Measurements from ENCODE around the gene TADA3.

Gene TADA3

DNA sequence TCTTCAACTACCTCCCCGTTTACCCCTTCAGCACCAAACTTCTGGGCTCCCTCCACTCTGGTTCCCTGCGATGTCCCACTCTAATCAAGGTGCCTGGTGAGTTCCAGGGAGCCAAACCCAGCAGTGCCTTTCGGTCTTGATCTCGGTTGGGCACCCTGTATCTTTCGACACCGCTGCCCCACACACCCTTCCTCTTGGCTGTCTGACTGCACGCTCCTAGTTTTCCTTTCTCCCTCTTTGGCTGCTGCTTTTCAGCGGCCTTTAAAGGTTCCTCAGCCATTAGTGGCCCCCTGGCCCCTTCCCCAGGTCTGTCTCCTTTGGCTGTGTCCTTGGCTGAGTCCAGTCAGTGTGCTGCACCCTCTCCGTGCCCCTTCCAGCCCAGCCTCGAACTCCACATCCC lies 18.6 kb upstream of the TADA3 start:
- FAIRE-seq (no peak), DNase-seq (ENCODE audit: extremely low spot score, insufficient read length, low read depth) (no peak)

DNA sequence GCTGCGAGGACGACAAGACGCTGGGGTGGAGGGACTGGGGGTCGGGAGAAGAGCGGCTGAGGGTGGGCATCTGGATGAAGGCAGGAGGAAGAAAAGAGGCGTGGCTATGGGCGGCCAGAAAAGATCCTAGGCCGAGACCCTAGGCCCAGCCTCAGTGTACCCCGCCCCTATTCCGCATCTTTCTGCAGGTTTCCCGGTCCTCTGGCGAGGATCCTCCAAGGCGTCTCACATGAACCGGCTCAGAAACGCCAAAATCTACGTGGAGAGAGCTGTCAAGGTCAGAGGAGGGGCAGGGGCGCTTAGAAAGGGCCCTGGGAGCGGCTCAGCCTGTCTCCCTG lies 18.1 kb upstream of the TADA3 start:
- FAIRE-seq, result no peak
- DNase-seq (ENCODE audit: extremely low spot score, insufficient read length, low read depth), result no peak

DNA sequence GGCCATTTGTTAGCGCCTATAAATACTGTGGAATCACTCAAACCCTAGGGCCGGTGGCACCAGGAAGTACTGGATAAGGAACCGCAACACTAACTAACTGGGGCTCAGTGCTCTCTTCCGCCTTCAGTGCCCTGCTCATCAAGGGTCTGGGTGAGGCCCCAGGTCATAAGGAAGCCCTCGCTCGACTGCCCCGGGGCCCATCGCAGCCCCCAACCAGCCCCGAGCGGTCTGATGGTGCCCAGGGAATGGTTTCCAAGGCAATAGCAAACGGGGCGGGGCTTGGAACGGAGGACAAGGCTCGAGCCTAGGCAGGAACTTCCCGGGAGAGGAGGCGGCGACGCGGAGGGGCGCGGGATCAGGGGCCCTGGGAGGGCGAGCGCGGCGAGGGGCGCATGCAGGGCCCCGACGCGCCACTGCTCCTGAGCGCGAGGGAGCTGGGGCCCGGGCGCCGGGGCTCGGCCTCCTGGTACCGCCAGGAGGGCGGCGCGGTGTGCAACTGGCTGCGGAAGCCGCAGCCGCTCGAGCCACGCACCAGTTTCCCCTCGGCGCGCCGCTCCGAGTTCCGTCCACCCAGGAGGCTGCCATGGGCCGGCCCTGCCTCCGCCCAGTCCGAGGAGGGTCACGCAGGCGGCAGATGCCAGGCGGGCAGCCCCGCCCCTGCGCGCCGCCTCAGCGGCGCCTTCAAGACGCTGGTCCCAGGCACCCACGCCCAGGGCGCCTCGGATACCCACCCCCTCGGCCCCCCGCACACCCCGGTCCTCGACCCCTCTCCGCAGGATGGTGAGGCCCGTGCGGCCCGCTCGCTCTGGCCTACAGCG lies 17.6 kb upstream of the TADA3 start, which contains the start of gene TTLL3:
TTLL3 (plus strand) TSS at position 648 of the 818 bp plus-strand sequence. CDS start 400 bp downstream, outside the sequence.
- DNase-seq (ENCODE audit: extremely low spot score, insufficient read length, low read depth) (no peak), FAIRE-seq (no peak)

DNA sequence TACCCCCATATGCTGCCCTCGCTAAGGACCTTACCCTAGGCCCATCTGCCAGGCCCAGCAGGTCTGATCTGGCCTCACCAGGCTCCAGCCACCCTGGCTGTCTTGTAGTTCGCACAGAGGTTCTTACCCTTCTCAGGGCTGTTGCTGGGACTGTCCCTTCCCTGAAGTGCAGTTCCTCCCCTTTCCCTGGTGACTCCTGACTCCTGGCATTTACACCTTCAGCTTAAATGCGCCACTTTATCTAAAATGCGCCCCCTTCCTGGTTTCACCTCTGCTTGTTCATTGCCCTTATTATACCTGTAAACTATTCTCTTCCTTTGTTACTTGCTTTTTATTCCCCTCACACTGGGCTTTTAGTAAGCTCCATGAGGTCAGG lies 17.0 kb upstream of the TADA3 start:
- DNase-seq (ENCODE audit: extremely low spot score, insufficient read length, low read depth) (no peak), FAIRE-seq (peak; percentile 51)

DNA sequence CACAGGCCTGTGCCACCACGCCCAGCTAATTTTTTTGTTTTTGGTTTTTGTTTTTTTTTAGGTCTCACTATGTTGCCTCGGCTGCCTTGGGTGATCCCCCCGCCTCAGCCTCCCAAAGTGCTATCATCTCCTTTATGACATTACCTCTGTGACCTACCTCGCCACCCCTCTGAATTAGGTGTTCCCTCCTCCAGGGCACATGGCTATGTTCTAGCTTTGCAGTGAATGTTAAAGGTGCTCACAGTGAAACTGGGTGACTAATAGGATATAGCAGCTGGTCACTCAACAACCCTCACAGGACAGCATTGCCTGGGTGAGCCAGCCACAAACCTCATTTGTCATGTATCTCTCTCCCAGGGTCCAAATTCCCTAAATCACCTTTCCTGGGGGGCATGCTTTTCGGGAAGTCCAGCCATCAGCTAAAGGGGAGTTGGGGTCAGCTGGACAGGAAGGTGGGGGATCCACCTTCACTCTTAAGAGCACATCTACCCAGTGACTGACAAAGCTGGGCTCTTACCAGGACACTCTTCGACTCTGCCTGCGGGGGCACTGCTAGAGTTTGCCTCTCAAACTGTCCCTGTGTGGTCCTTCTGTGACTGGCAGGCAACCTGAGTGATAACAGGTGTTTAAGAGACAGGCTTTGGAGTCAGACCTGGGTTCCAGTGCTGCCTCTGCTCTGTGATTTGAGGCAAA lies 16.2 kb upstream of the TADA3 start:
- FAIRE-seq, result peak; percentile 21
- DNase-seq (ENCODE audit: extremely low spot score, insufficient read length, low read depth), result no peak

DNA sequence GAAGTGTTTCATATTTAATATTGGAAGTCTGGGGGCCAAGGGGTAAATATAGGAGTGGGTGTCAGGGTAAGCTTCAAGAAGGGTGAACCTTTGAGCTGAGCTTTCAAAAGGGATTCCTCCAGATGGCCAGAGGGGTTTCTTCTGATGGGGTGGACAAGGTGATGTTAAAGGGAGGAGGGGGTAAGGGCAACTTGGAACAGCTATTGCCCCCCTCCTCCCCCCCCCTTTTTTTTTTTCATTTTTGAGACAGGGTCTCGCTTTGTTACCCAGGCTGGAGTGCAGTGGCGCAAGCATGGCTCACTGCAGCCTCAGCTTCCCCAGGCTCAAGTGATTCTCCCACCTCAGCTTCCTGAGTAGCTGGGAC lies 15.7 kb upstream of the TADA3 start:
- FAIRE-seq (no peak), DNase-seq (ENCODE audit: extremely low spot score, insufficient read length, low read depth) (no peak)

DNA sequence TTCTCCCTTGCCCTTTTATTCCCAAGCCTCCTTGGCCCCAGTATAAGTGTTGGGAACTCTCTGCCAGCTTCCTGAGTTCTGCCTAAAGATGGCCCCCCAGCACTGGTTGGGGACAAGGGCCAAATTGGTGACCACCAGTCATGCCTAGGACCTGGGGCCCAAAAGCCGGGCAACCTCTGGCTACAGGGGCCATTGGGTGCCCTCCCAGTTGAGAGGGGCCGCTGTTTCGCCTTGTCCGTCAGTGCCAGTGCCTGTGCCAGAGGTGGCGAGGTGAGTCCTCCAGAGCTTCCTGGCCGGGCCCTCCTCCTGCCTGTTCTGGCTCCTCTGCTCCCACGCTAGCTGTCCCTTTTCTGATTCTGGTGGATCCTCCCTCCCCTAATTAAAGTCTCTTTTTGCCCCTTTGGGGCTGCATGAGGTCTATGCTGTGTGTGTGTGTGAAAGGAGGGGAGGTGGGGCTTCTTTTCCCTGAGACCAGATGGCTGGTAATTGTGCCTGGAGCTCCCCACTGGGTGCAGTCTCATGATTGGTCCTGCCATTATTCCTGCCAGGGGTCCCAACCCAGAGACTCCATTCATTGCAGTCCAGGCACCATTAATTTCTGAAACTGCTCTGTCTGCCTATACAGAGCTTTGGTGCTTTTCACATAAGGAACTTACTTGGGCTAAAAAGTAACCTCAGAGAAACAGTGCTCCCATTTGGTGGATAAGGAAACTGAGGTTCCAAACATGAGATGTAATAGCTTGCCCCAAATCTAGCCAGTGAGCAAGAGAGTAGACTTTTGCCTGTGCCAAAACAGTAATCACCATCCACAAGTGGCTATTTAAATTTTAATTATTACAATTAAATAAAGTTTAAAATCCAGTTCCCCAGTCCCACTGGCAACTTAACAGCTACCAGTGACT lies 14.7 kb upstream of the TADA3 start:
- DNase-seq (ENCODE audit: extremely low spot score, insufficient read length, low read depth), result no peak
- no peak for FAIRE-seq

DNA sequence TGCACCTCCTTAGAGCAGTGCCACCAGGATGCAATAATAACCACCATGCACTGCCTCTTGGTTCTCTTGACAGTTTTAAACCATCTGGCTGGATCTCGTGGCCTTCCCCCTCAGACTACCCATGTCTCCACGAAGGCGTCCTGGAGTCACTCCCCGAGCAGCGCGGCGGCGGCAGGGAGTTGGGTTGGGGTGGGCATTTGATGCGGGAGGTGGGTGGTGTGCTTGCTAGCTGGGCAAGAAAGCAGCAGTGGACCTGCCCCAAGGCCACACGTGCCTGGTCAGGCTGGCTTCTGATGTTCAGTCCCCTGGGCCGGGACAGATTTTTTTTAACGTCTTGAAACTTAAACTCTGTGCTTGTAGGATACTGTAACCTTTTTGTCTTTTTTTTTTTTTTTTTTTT lies 13.9 kb upstream of the TADA3 start:
- FAIRE-seq, result no peak
- DNase-seq (ENCODE audit: extremely low spot score, insufficient read length, low read depth), result no peak

DNA sequence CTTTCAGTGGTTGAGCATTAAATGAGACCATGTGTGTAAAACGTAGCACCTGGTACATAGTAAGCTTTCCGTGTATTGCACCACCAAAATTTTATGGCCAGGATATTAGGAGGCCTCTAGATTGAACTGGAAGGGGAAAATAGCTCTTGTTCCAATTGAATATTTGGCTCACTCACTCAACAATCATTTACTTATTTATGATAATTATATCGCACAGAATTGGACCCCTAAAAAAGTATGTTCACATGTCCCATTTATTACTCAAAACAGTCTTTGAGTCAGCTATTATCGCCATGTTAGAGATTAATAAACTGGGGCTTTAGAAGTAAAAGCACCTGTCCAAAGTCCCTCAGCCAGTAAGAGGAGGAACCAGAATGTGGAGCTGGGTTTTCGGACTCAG lies 12.7 kb upstream of the TADA3 start:
- DNase-seq (ENCODE audit: extremely low spot score, insufficient read length, low read depth) (no peak), FAIRE-seq (no peak)

DNA sequence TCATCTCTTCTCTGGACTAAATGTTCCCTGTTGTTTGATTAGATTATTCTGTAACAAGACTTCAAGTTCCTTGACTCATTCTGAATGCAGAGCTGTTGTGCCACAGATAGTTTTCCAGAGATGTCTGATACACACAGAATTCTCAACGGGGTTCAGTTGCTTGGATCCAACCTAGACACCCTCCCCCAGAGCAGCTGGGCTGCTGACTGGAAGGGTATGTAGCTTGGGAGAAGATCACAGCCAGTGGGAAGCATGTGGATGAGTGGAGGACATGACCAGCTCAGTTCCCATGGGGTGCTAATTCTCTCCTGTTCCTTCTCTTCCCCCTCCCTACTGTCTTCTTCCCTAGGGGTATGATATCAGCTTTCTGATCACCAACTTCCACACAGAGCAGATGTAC lies 11.2 kb upstream of the TADA3 start:
- no peak for FAIRE-seq
- DNase-seq (ENCODE audit: extremely low spot score, insufficient read length, low read depth), result no peak

DNA sequence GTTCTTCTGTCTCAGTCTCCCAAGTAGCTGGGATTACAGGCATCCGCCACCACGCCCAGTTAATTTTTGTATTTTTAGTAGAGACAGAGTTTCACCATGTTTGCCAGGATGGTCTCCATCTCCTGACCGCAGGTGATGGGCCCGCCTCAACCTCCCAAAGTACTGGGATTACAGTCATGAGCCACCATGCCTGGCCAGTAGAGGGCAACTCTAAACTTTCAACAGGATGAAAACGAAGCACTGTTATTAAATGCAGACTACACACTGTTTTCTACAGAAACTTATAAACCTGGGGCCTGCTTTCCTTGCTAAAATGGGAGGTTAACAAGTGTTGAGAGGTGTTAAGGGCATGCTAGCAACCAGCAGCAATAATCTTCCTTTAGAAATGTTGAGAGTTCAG lies 8.3 kb upstream of the TADA3 start:
- DNase-seq (ENCODE audit: extremely low spot score, insufficient read length, low read depth) (no peak), FAIRE-seq (no peak)

DNA sequence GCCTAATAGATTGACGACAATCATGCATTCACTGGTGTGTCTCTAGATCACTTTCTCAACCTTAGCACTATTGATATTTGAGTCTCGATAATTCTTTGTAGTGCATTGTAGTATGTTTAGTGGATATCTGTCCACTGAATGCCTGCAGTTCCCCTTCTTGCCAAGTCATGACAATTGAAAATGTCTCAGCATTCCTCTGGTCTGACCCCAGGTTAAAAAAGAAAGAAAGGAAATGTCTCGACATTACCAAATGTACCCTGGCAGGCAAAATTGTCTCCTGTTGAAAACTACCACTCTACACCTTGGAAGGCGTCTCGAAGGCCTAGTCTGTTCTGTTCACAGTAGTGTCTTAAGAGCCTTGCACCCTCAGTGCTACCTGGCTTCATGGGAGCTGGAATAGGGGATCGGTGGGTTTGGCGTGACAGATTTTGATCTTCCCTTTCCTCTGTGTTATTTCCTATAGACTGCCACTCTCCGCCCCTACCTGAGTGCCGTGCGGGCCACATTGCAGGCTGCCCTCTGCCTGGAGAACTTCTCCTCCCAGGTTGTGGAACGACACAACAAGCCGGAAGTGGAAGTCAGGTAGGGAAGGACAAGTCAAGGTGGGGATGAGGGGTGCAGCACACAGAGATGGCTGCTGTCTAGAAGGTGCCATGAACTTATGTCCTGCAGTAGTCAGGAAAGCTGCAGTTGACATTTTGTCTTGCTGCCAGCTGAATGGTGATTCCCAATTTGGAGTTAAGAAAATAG lies 5.1 kb upstream of the TADA3 start:
- no peak for DNase-seq (ENCODE audit: extremely low spot score, insufficient read length, low read depth)
- no peak for FAIRE-seq

DNA sequence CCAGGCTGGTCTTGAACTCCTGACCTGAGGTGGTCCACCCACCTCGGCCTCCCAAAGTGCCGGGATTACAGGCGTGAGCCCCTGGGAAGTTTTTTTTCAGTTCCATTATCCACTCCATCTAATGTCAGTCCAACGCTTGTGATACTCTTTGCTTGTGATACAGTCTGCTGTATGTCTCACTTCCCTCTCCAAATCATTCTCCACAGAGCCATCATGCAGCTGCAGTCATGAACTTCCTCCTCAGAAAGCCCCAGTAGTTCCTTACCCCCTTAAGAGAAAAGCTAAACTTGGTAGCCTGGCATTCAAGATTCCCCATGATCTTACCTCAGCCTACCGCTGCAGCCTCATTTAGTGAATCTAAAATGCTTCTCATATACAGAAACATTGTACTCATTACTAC lies 2.9 kb upstream of the TADA3 start:
- no peak for DNase-seq (ENCODE audit: extremely low spot score, insufficient read length, low read depth)
- FAIRE-seq, result no peak

DNA sequence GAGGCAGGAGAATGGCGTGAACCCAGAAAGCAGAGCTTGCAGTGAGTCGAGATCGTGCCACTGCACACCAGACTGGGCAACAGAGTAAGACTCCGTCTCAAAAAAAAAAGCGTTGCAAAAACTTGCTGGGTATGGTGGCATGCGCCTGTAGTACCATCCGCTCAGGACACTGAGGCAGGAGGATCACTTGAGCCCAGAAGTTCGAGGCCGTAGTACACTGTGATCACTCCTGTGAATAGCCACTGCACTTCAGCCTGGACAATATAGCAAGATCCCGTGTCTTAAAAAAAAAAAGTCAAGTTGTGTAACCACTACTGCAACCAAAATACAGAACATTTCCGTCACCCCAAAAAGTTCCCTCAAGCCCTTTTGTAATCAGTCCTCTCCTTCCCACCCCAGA lies 2.1 kb upstream of the TADA3 start:
- DNase-seq (ENCODE audit: extremely low spot score, insufficient read length, low read depth) (no peak), FAIRE-seq (no peak)

DNA sequence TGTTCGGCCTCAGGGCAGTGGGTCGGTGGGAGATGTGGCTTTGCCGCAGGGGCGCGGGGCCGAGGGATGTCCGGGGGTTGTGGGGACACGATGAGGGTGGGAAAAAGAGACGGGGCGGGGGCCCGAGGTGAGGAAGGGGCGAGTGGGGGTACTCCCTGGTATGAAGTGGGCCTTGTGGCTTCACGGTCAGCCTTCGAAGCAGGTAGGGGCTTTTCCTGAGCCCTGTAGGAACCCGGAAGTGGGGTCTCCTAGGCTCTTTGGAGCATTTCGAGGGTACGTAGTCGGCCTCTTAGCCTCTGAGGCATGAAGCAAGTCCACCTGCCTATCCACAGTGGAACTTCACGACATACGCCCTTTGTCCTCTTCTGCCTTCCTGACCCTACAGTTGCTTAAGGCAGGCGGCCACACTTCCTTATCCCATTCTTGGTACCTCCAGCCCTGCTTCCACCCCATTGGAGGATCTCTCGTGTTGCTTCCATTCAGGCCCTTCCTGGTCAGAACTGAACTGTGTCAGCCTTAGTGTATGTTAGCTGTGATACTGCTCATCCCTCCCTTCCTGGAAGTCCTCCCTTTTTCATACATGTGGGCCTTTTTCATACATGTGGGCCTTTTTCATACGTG lies 998 bp upstream of the TADA3 start:
- DNase-seq (ENCODE audit: extremely low spot score, insufficient read length, low read depth) (no peak), FAIRE-seq (no peak)

DNA sequence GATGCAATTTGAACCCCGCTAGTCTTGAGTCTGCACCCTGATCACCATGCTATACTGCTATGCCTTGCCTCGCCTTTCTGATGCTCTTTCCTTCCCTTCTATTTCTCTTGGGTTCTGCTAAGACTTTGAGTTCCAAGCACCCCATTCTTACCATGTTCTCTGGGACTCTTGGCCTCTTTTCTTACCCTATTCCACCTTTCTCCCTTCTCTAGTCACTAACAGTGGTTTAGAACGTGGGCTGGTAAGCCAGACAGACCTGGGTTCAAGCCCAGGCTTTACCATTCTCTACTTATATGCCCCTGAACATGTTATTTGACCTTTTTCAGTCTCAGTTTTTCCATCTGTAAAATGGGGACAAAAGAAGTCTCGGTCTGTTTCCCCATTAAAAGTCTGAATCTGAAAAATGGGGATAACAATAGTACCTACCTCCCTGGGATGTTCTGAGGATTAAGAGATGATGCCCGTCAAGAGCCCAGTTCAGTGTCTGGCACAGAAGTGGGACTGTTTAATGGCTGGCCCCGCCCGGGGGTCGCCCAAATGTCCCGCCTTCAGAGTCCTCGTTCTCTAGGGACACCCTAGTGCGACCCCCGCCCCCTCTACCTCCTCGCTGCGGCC lies 376 bp downstream of the TADA3 start:
- no peak for FAIRE-seq
- DNase-seq (ENCODE audit: extremely low spot score, insufficient read length, low read depth), result no peak

DNA sequence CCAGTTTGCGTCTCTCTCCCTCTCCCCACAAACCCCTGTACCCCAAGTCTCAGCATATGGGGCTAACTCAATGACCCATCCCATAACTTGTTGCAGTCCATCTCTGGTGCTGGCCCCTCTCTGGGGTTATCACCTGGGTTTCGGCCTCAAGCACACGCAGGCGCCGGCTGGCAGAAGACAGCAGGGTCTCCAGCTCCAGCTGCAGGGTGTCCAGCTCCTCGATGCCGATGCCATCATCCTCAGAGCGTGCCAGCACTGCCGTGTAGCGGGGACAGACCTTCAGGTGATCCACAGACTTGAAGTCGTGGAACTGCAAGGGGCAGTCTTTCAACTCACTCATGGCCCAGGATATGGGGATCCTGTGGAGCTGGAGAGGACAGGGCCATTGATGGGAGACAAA lies 1.1 kb downstream of the TADA3 start:
- no peak for FAIRE-seq
- no peak for DNase-seq (ENCODE audit: extremely low spot score, insufficient read length, low read depth)

DNA sequence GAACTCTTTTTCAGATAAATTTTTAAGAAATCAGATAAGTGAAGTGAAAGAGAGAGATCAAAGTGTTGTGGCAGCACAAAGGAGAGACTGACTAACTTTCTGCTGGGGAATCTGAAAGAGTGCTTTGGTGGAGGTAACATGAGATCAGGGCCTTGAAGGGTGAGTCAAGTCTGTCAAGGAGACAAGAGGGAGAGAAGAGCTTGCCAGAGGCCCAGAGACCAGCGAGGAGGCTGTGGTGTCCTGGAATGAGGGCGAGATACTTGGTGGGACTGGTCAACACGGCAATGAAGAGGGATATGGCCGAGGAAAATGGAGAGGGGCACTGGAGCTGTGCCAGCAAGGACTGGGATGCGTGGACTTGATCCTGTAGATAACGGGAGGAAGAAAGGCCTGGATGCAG lies 4.6 kb downstream of the TADA3 start:
- FAIRE-seq (no peak), DNase-seq (ENCODE audit: extremely low spot score, insufficient read length, low read depth) (no peak)

Measured in GM18507 (cell line).